Neutrophil (primary cell): ENCODE results near the gene ZNF20.
"Not testable (repeated sequence)": the region's sequence is repeated elsewhere in the genome, so short reads cannot be mapped to it uniquely, and the experiment has no call there.

ENCODE experiments used
- H3K27ac ChIP-seq: fragments of 200-600 bp; sonication (generic); 2 replicates; pipeline ENCODE4 v1.5.1; 2016; ENCODE audit warnings: mild to moderate bottlenecking, moderate library complexity
- H3K27me3 ChIP-seq: fragments of 200-600 bp; sonication (generic); 2 replicates; pipeline ENCODE4 v1.6.0; 2016; ENCODE audit warnings: mild to moderate bottlenecking
- H3K36me3 ChIP-seq: fragments of 200-600 bp; sonication (generic); 2 replicates; pipeline ENCODE4 v1.5.1; 2017
- H3K4me1 ChIP-seq, 2 experiments: fragments of 200-600 bp in 1 of 2; sonication (generic) in 1 of 2; 1 replicate in 1 of 2; 2 replicates in 1 of 2; pipeline versions ENCODE4 v1.5.1 to v1.6.1; 2013 to 2016; ENCODE audit warnings: low read depth in 1 of 2, low read length in 1 of 2, mild to moderate bottlenecking in 1 of 2, moderate library complexity in 1 of 2; ENCODE audit not compliant: control insufficient read depth in 1 of 2, insufficient read depth in 1 of 2
- H3K4me3 ChIP-seq, 2 experiments: fragments of 200-600 bp in 1 of 2; sonication (generic) in 1 of 2; 1 replicate in 1 of 2; 2 replicates in 1 of 2; pipeline ENCODE4 v1.5.1; 2013 to 2016; ENCODE audit warnings: low read depth in 1 of 2, low read length in 1 of 2, mild to moderate bottlenecking in 1 of 2, moderate library complexity in 1 of 2
- H3K9me3 ChIP-seq: fragments of 200-600 bp; sonication (generic); 2 replicates; pipeline ENCODE4 v1.5.1; 2016
- CTCF ChIP-seq: fragments of 200-600 bp; sonication (generic); IDR thresholded peaks from 2 replicates; pipeline ENCODE4 v1.5.1; 2016; ENCODE audit warnings: antibody characterized with exemption

Gene ZNF20

DNA sequence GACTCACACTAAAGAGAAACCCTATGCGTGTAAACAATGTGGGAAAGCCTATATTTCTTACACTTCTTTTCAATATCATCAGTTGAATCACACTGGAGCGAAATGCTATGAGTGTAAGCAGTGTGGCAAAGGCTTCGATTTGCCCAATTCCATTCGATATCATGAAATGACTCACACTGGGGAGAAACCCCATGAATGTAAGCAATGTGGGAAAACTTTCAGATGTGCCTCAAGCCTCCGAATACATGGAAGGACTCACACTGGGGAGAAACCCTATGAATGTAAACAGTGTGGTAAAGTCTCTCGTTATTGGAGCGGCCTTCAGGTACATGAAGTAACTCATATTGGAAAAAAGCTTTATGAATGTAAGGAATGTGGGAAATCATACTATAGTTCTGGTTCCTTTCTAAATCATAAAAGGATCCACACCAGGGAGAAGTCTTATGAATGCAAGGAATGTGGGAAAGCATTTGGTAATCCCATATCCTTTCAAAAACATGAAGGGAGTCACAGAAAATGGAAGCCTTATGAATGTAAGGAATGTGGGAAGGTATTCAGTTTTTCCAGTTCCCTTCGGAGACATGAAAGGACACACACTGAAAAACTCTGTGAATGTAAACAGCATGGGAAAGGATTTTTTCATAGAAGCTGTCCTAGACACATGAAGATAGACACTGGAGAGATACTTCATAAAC is 28.1 kb downstream of the ZNF20 start:
- peaks cover 22% of the 10 kb centered on the region for H3K9me3 ChIP-seq
- H3K4me3 ChIP-seq: no peak overlapping the region

GRCh38 chr19:12111176-12111575 is 29.0 kb downstream of the ZNF20 start:
- H3K9me3 ChIP-seq: peaks cover 22% of the 10 kb centered on the region
- H3K4me3 ChIP-seq: no peak overlapping the region
- peaks cover 18% of the 10 kb centered on the region for H3K36me3 ChIP-seq
- no peaks in the 10 kb centered on the region for H3K4me1 ChIP-seq
- no peaks in the 10 kb centered on the region for H3K27me3 ChIP-seq
- H3K27ac ChIP-seq: no peak overlapping the region
- TF ChIP-seq CTCF: no peak

More for the DNA sequence above, 28.1 kb downstream of the ZNF20 start:
- TF ChIP-seq CTCF: no peak
- no peaks in the 10 kb centered on the region for H3K4me1 ChIP-seq
- peaks cover 18% of the 10 kb centered on the region for H3K36me3 ChIP-seq
- H3K27ac ChIP-seq: no peak overlapping the region
- H3K27me3 ChIP-seq: no peaks in the 10 kb centered on the region

GRCh38 chr19:12103909-12104308 is 36.2 kb downstream of the ZNF20 start:
- not testable (repeated sequence) for H3K27ac ChIP-seq, H3K36me3 ChIP-seq, H3K27me3 ChIP-seq, H3K4me3 ChIP-seq, H3K4me1 ChIP-seq
- H3K9me3 ChIP-seq: peaks cover 20% of the 10 kb centered on the region

DNA sequence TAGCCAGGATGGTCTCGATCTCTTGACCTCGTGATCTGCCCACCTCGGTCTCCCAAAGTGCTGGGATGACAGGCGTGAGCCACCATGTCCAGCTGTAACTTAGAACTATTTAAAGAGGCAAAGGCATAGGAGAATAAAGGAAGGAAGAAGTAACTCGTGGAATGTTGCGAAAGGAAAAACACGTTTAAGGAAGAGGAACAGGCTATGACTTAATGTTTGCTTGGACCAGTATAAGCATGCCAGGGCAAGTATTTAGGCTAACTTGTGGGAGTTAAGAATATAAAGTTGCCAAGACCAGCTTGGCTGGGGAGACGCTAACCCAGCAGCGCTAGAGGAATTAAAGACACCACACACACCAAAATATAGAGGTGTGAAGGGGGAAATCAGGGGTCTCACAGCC is 42.1 kb downstream of the ZNF20 start:
- H3K4me3 ChIP-seq: no peak overlapping the region
- H3K4me1 ChIP-seq: peaks cover 14 to 40% of the 10 kb centered on the region in 2 experiments
- H3K9me3 ChIP-seq: peaks cover 12% of the 10 kb centered on the region
- H3K27ac ChIP-seq: peak overlapping the region; percentile 73
- H3K27me3 ChIP-seq: no peaks in the 10 kb centered on the region
- no peak for TF ChIP-seq CTCF
- no peaks in the 10 kb centered on the region for H3K36me3 ChIP-seq

- H3K27me3 ChIP-seq: no peaks in the 10 kb centered on the region
- peaks cover 20 to 47% of the 10 kb centered on the region in 2 experiments for H3K4me1 ChIP-seq
- no peaks in the 10 kb centered on the region for H3K36me3 ChIP-seq
- TF ChIP-seq CTCF: no peak
- peaks cover 5% of the 10 kb centered on the region for H3K9me3 ChIP-seq
- H3K4me3 ChIP-seq: no peak overlapping the region
- H3K27ac ChIP-seq: peak overlapping the region; percentile 30
These were observed 44.9 kb downstream of the ZNF20 start for GRCh38 chr19:12095111-12095790.

DNA sequence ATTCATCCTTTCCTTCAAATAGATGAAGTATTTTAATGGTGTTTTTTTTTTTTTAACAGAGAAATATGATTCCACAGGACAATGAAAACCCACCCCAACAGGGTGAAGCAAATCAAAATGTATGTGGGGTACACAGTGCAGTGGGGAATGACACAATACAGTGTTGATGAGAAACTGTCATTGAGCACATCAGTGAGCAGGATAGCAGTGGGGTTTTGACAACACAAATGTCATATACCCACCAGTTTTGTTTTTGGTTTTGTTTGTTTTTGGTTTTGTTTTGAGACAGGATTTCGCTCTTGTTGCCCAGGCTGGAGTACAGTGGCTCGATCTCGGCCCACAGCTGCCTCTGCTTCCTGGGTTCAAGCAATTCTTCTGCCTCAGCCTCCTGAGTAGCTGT is 46.4 kb downstream of the ZNF20 start:
- no peaks in the 10 kb centered on the region for H3K27me3 ChIP-seq
- H3K27ac ChIP-seq: peak overlapping the region; percentile 34
- no peaks in the 10 kb centered on the region for H3K36me3 ChIP-seq
- H3K4me1 ChIP-seq: peaks cover 20 to 47% of the 10 kb centered on the region in 2 experiments
- H3K4me3 ChIP-seq: no peak overlapping the region
- no peaks in the 10 kb centered on the region for H3K9me3 ChIP-seq
- no peak for TF ChIP-seq CTCF
